ENCODE measurements around the gene ZMIZ1.
A peak's percentile ranks its signal among the peaks of the same experiment; 100 is the strongest.

Gene ZMIZ1

DNA sequence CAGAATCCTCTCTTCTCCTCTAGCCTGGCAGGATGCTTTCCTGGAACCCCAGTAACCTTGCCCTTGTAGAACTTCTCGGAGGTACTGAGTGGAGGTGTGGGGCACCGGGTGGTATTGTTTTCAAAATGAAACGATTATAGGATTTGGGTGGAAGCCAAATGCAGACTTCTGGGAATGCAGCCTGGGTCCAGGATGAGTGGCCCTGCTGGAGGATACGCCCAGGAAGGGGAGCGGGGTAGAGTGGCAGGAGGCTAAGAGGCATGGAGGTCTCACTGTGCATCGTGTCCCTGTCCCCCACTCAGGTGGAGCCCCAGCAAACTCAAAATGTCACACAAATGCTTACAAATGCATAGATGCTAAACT, 169.4 kb downstream of the ZMIZ1 start:
- Histone ChIP-seq H3K4me1 (ENCODE audit: insufficient read depth, low read length) (peaks cover 57% of the 10 kb centered on the region), H3K9me3 (ENCODE audit: control insufficient read depth, insufficient read depth, low read length) (no peaks in the 10 kb centered on the region), H3K9ac (ENCODE audit: low read depth, low read length) (no peak overlapping the region), H3K36me3 (ENCODE audit: insufficient read depth, low read length) (no peaks in the 10 kb centered on the region)

DNA sequence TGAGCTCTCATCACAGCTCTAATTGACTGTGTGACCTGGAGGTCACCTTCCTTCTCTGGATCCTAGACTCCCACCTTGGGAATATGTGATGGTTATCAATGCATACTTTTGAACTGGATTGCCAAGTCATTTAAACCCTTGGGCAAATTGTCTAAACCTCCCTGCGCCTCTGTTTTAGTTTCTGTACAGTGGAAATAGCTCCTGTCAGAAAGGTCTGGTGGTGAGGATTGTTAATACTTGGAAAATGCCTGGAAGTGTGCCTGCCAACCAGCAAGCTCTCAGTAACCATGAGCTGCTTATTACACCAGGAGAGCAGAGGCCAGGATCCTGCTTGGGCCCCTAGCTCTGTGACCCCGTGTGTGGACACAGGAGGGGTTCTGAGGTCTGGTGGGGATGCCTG, 169.8 kb downstream of the ZMIZ1 start:
- Histone ChIP-seq H3K9ac (ENCODE audit: low read depth, low read length) (no peak overlapping the region), H3K9me3 (ENCODE audit: control insufficient read depth, insufficient read depth, low read length) (no peaks in the 10 kb centered on the region), H3K4me1 (ENCODE audit: insufficient read depth, low read length) (peaks cover 57% of the 10 kb centered on the region), H3K36me3 (ENCODE audit: insufficient read depth, low read length) (no peaks in the 10 kb centered on the region)

DNA sequence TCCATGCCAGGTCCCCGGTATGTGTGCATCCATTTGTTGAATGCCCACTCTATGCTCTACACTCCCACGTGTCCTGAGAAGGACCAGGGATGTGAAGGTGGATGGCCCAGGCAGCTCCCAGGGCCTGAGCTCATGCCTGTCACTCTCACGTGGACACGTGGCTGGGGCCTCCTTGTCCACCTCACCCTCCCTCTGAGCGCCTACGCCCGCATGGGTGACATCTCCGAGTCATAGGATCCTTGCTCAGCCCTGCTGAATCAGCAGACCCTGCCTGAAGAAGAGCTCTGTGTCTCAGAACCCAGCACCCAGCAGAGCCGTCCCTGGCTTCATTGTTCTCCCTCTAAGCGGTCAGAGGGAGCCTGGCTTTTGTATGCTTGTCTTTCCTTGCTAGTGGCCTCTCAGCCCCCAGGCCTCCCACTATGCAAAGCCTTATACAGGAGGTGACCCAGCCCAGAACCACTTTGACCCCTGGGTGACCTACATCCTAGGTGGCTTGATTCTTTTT, 170.6 kb downstream of the ZMIZ1 start:
- Histone ChIP-seq H3K9me3 (ENCODE audit: control insufficient read depth, insufficient read depth, low read length) (no peaks in the 10 kb centered on the region), H3K9ac (ENCODE audit: low read depth, low read length) (no peak overlapping the region), H3K4me1 (ENCODE audit: insufficient read depth, low read length) (peaks cover 57% of the 10 kb centered on the region), H3K36me3 (ENCODE audit: insufficient read depth, low read length) (no peaks in the 10 kb centered on the region)

DNA sequence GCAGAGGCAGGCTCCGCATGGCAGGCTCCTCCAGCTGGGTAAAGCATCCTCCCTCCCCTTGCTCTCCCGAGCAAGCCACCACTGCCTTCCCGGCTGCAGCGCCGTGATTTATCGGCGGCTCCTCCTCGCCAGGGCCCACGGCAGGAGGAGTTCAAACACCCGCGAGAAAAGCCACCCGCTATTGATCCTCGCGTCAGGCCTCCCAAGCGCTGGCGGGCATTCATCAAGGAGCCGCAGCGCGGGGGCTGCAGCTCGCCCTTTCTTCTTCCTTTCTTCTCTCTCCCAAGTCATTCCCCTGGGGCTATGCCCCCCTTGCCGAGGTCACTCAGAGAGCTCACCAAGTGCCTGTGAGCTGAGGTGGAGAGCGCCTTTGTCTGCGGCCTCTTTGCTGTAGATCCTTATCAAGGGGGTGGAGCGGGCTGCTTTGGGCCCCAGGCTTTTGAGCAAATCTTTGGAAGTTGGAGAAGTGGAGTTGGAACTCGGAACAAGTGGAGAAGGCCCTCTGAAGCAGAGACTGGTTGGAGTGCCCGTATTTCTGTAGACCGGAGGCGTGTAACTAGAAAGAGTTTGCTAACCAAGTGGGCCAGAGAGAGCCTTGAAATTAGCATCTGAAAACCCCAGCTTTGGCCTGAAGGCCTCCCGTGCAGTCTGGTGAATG, 171.3 kb downstream of the ZMIZ1 start:
- H3K4me1 ChIP-seq (ENCODE audit: insufficient read depth, low read length): peaks cover 57% of the 10 kb centered on the region
- H3K9ac ChIP-seq (ENCODE audit: low read depth, low read length): peak overlapping the region; percentile 29; the same call in 1 of the 2 replicates
- H3K9me3 ChIP-seq (ENCODE audit: control insufficient read depth, insufficient read depth, low read length): no peaks in the 10 kb centered on the region
- no peaks in the 10 kb centered on the region for H3K36me3 ChIP-seq (ENCODE audit: insufficient read depth, low read length)

DNA sequence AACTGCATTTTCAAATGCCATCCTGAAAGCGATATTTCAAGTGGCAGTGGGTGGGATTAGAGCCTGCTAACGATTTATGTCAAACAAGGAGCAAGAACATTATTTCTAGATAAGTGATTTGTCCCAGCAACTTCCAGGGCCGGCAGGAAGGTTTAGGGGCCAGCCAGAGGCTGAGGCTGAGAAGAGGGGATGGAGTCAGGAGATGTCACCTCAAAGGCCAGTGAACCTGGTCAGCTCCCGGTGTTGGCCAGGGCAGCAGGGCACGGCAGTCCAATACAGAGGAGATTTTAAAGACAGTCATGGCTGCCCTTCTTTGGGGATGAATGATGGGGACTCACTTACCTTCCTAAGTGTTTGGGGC, 172.8 kb downstream of the ZMIZ1 start:
- Histone ChIP-seq H3K9me3 (ENCODE audit: control insufficient read depth, insufficient read depth, low read length) (no peaks in the 10 kb centered on the region), H3K4me1 (ENCODE audit: insufficient read depth, low read length) (peaks cover 45% of the 10 kb centered on the region), H3K9ac (ENCODE audit: low read depth, low read length) (peak overlapping the region; percentile 52; the same call in 1 of the 2 replicates), H3K36me3 (ENCODE audit: insufficient read depth, low read length) (no peaks in the 10 kb centered on the region)

DNA sequence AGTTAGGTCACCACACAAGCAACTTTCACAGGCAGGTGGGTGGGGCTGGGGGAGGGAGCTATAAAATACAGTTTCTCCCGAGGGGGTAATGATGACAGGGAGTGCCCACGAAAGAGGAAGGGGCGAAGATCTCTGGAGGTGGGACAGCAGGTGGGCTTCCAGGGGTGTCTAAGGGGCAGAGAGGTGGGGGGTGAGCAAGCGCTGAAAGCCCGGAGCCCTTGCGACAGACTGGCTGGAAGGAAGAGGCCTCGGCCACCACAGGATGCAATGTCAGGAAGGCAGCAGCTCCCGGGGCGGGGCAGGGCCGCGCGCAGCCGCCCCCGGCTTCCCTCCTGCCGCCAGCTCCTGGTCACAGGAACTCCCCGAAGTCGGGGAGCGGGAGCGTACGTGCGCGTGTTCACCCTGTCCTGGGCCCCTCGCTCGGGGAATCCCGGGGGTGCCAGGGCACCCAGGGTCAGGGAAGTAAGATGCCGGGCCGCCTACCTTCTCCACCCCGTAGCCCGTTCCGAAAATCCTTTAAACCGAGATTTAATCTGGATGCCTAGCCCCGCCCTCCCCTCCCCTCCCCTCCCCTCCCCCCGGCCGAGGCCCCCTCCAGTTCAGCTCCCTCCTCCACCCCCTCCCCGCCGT, 173.3 kb downstream of the ZMIZ1 start:
- no peaks in the 10 kb centered on the region for H3K9me3 ChIP-seq (ENCODE audit: control insufficient read depth, insufficient read depth, low read length)
- no peaks in the 10 kb centered on the region for H3K36me3 ChIP-seq (ENCODE audit: insufficient read depth, low read length)
- peaks cover 40% of the 10 kb centered on the region for H3K4me1 ChIP-seq (ENCODE audit: insufficient read depth, low read length)
- H3K9ac ChIP-seq (ENCODE audit: low read depth, low read length): peak overlapping the region; percentile 52; the same call in 1 of the 2 replicates

DNA sequence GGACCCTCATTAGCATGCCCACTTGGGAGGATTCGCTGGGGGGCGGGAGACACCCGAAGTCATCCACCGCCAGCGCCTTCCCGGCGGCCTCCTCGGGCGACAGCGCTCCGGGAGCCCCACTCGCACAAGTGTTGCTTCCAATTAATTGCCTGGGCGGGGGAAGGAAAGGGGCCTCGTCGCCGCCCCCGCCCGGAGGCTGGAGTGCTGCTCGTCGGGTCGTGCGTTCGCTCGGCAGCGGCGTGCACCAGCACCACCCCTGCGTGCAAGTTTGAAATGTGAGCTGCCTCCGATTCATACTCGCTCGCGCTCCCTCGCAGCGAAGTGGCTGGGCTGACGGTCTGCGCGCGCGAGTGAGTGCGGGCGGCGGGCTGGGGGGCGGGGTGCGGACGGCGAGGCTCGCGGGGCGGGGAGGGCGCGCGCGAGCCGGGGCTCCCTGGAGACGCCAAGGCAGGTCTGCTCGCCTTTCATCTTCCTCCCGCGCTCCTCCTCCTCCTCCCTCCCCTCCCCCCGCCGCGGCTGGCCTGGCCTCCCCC, 173.9 kb downstream of the ZMIZ1 start:
- peak overlapping the region; percentile 48; the same call in 1 of the 2 replicates for H3K9ac ChIP-seq (ENCODE audit: low read depth, low read length)
- no peaks in the 10 kb centered on the region for H3K36me3 ChIP-seq (ENCODE audit: insufficient read depth, low read length)

DNA sequence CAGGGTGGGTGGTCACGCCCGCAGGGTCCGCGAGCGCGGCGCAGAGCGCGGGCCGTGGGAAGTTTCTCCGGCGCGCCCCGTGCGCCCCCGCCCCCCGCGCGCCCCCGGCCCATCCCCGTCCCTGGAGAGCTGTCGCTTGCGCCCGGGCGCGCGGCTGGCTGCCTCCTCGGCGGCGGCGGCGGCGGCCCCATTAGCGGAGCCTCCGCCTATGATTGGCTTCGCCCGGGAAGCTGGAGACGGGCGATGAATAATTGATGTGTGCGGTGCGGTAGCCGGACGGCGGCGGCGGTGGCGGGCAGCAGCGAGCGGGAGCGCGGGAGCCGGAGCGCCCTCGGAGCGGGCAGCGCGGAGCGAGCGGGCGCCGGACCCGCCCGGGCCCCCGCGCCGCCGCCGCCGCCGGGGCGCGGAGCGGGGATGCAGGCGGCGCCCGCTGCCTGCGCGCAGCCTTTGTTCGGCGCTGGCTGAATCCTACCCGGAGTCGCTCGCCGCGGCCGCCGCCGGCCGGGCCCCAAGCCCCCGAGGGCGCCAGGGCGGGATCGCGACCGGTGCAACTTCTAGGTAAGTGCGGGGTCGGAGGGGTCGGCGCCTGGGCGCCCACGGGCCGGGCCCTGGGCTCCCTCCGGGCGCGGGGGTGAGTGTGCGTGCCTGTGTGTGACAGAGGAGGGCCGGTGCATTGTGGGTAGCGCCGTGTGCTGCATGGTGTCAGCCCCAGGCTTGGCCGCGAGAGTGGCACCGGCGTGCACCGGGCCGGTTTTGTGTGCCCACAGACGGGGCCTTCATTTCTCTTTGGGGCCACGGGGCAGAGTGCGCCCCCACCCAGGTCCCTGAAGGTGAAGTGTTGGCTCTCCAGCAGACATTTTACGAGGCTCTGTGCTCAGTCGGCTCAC, 174.7 kb downstream of the ZMIZ1 start:
- peak overlapping the region; percentile 61; the same call in 1 of the 2 replicates for H3K9ac ChIP-seq (ENCODE audit: low read depth, low read length)
- no peaks in the 10 kb centered on the region for H3K36me3 ChIP-seq (ENCODE audit: insufficient read depth, low read length)
- H3K4me1 ChIP-seq (ENCODE audit: insufficient read depth, low read length): peaks cover 27% of the 10 kb centered on the region
- no peaks in the 10 kb centered on the region for H3K9me3 ChIP-seq (ENCODE audit: control insufficient read depth, insufficient read depth, low read length)

More for the DNA sequence above, 173.9 kb downstream of the ZMIZ1 start:
- Histone ChIP-seq H3K4me1 (ENCODE audit: insufficient read depth, low read length) (peaks cover 34% of the 10 kb centered on the region), H3K9me3 (ENCODE audit: control insufficient read depth, insufficient read depth, low read length) (no peaks in the 10 kb centered on the region)

DNA sequence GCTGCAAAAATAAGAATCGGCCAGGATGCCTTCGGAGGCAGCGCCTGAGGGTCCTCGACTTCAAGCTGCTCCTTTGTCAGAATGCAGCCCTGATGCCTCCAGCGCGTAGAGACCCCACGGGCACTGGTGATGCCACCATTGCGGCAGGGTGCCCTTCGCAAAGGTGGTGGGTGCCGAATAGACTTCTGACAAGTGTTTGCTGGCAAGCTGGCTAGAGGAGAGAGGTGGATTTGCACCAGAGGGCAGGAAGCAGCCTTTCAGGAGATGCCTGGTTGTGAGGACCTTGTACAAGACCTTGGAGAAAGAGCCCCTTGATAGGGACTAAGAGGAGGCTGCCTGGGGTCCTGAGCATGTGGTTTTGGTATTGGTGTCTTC, 175.3 kb downstream of the ZMIZ1 start:
- Histone ChIP-seq H3K9me3 (ENCODE audit: control insufficient read depth, insufficient read depth, low read length) (no peaks in the 10 kb centered on the region), H3K9ac (ENCODE audit: low read depth, low read length) (peak overlapping the region; percentile 61; the same call in 1 of the 2 replicates), H3K36me3 (ENCODE audit: insufficient read depth, low read length) (no peaks in the 10 kb centered on the region), H3K4me1 (ENCODE audit: insufficient read depth, low read length) (peaks cover 20% of the 10 kb centered on the region)

DNA sequence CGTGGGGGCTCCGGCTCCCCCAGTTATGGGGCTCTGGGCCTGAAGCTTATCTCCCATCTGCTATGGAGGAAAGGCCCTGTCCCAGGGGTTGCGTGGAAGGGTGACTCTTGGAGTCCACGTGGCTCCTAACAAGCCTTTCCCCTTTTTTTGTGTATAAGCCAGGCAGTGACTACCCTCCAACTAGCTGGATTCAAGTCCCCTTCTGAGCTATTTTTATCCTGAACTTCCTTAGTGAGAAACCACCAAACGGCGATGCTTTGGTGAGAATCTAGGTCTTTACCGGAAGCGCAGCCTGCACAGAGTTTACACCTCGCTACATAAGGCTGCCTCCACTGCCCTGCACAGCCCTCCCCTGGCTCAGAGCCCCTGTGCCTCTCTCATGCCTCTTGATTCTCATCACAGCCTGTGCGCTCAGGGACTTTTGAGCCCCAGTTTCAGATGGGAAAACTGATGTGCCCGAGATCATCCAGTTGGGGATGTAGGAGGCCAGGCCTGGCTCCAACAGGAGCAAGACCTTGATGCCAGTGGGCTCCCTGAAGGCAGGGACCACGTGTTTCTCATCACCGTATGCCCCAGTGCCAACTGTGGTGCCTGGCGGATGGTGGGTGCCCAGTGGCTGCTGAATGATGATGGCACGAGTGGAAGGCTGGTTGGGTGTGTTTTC, 176.2 kb downstream of the ZMIZ1 start:
- no peaks in the 10 kb centered on the region for H3K9me3 ChIP-seq (ENCODE audit: control insufficient read depth, insufficient read depth, low read length)
- H3K36me3 ChIP-seq (ENCODE audit: insufficient read depth, low read length): no peaks in the 10 kb centered on the region
- H3K4me1 ChIP-seq (ENCODE audit: insufficient read depth, low read length): peaks cover 18% of the 10 kb centered on the region
- H3K9ac ChIP-seq (ENCODE audit: low read depth, low read length): no peak overlapping the region

DNA sequence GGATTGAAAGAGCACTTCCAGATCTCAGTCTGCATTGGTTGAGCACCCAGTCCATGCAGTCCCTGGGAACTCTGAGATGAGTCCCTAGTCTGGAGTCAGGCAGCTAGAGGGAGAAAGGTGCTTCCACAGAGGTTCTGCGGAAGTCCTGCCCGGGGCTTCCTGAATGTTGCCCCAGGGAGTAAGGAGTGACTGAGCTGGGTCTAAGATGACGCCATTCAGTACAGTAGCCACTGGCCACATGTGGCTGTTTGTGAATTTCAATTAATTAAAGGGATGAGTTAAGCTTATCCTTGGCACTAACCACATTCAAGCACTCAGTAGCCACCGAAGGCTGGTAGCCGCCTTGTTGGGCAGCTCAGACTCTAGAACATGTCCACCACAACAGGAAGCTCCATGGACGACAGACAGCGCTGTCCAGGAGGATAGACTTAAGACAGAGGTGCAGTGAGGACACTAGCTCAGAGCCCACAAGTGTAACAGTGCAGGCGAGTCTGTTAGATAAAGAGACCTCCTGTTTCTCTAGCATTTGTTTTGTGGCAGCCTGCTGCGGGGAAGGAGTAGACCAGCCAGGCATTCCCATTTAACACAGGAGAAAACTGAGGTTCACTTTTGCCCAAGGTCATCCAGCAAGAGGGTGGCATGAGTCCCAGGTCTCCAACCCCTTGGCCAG, 176.9 kb downstream of the ZMIZ1 start:
- Histone ChIP-seq H3K4me1 (ENCODE audit: insufficient read depth, low read length) (peaks cover 13% of the 10 kb centered on the region), H3K9ac (ENCODE audit: low read depth, low read length) (no peak overlapping the region), H3K36me3 (ENCODE audit: insufficient read depth, low read length) (no peaks in the 10 kb centered on the region), H3K9me3 (ENCODE audit: control insufficient read depth, insufficient read depth, low read length) (no peaks in the 10 kb centered on the region)

DNA sequence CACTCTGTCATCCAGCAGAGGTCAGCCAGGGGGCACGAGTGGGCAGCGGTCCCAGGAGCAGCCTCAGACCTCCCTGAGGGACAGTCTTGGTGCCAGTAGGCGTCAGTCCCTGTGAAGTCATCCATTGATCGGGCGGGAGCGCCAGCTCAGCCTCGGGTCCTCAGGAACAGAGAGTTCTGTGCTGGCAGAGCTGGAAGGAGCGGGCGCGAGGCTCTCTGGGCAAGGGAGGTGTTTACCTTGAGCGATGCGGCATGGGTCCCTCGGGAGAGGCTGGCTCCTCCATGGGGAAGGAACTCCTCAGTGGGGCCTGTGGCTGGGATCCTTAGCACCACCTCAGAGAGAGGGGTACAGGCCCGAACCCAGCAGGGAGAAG, 177.4 kb downstream of the ZMIZ1 start:
- peaks cover 8% of the 10 kb centered on the region for H3K4me1 ChIP-seq (ENCODE audit: insufficient read depth, low read length)
- H3K36me3 ChIP-seq (ENCODE audit: insufficient read depth, low read length): no peaks in the 10 kb centered on the region
- H3K9me3 ChIP-seq (ENCODE audit: control insufficient read depth, insufficient read depth, low read length): no peaks in the 10 kb centered on the region
- no peak overlapping the region for H3K9ac ChIP-seq (ENCODE audit: low read depth, low read length)

DNA sequence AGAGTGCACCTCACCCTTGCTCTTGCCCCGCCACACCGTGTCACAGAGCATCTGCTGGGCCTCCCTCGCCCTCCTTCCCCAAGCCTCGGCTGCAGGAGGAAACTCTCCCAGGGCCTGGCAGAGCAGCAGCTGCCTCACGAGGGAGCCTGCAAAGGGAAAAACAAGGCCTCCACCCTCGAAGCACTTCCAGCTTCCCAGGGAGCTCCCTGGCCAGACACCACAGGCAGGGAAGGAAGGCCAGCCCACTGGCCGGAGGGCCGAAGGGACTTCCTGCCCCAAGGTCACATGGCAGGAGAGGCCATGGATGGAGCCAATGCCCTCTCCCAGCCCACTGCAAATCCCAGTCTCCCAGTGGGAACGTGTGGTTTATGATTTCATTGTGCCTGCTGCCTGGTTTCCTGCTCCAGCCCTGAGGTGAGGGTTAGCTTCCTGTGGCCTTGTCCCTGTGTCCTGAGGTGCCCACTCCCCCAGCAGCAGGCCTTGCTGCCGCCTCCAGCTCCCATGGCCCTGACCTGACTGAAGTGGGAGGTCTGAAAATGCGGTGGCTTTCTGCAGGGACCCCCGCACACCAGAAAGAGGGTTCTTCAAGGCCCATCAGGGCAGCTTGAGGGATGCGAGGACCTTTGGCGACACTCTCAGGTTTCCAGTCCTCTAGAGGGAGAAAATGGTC, 178.0 kb downstream of the ZMIZ1 start:
- H3K9ac ChIP-seq (ENCODE audit: low read depth, low read length): no peak overlapping the region
- no peaks in the 10 kb centered on the region for H3K9me3 ChIP-seq (ENCODE audit: control insufficient read depth, insufficient read depth, low read length)
- peaks cover 2% of the 10 kb centered on the region; the same call in 1 of the 2 replicates for H3K4me1 ChIP-seq (ENCODE audit: insufficient read depth, low read length)

More for the DNA sequence above, 178.0 kb downstream of the ZMIZ1 start:
- no peaks in the 10 kb centered on the region for H3K36me3 ChIP-seq (ENCODE audit: insufficient read depth, low read length)

Measured in ES-I3 (cell line).